Measurements from ENCODE around the gene LAMC3. TPM values are rescaled to one million over a fixed set of nuclear protein-coding genes. Genes with fewer than 3 reads are reported as not detected.

Gene LAMC3
- total RNA-seq, 1 donor from 2014 or later: 26.4 TPM

- Histone ChIP-seq H3K9me3 (no peaks in the 10 kb centered on the region), H3K36me3 (no peaks in the 10 kb centered on the region), H3K27me3 (ENCODE audit: low read depth) (peaks cover 31% of the 10 kb centered on the region), H3K4me3 (no peak overlapping the region), H3K4me1 (no peaks in the 10 kb centered on the region), H3K27ac (no peak overlapping the region)
- no peak for ATAC-seq
- no peak for DNase-seq
- intact Hi-C loops (cut with DNase I): no loop called here
- TF ChIP-seq CTCF (IDR thresholded peaks at IDR 0.05): no peak
Measured at GRCh38 chr9:130973686-130974281, 35.2 kb upstream of the LAMC3 start.

- H3K27me3 ChIP-seq (ENCODE audit: low read depth): peaks cover 31% of the 10 kb centered on the region
- H3K27ac ChIP-seq: no peak overlapping the region
- ATAC-seq (no peak), DNase-seq (no peak)
- no peaks in the 10 kb centered on the region for H3K4me1 ChIP-seq
- TF ChIP-seq CTCF (IDR thresholded peaks at IDR 0.05): no peak
- H3K9me3 ChIP-seq: no peaks in the 10 kb centered on the region
- no peaks in the 10 kb centered on the region for H3K36me3 ChIP-seq
- H3K4me3 ChIP-seq: no peak overlapping the region
- intact Hi-C loops (cut with DNase I): no loop called here
Measured at GRCh38 chr9:130974697-130975096, 34.3 kb upstream of the LAMC3 start.

- Histone ChIP-seq H3K4me3 (no peak overlapping the region), H3K27ac (no peak overlapping the region), H3K9me3 (no peaks in the 10 kb centered on the region), H3K4me1 (no peaks in the 10 kb centered on the region), H3K36me3 (no peaks in the 10 kb centered on the region), H3K27me3 (ENCODE audit: low read depth) (peaks cover 35% of the 10 kb centered on the region)
- no peak for ATAC-seq
- intact Hi-C loops (cut with DNase I): no loop called here
- no peak for TF ChIP-seq CTCF (IDR thresholded peaks at IDR 0.05)
- DNase-seq: no peak
Measured at GRCh38 chr9:130975156-130975555, 33.8 kb upstream of the LAMC3 start.

GRCh38 chr9:130975932-130976841 is 32.8 kb upstream of the LAMC3 start:
- H3K27me3 ChIP-seq (ENCODE audit: low read depth): peaks cover 38% of the 10 kb centered on the region
- no peaks in the 10 kb centered on the region for H3K36me3 ChIP-seq
- no peak overlapping the region for H3K4me3 ChIP-seq
- DNase-seq: no peak
- no peak for ATAC-seq
- H3K9me3 ChIP-seq: no peaks in the 10 kb centered on the region
- H3K27ac ChIP-seq: no peak overlapping the region
- intact Hi-C loops (cut with DNase I): no loop called here
- no peaks in the 10 kb centered on the region for H3K4me1 ChIP-seq
- no peak for TF ChIP-seq CTCF (IDR thresholded peaks at IDR 0.05)

GRCh38 chr9:130977811-130978221 is 31.2 kb upstream of the LAMC3 start:
- ATAC-seq (no peak), DNase-seq (no peak)
- Histone ChIP-seq H3K27ac (no peak overlapping the region), H3K9me3 (no peaks in the 10 kb centered on the region), H3K4me3 (no peak overlapping the region), H3K4me1 (no peaks in the 10 kb centered on the region), H3K27me3 (ENCODE audit: low read depth) (peaks cover 35% of the 10 kb centered on the region), H3K36me3 (no peaks in the 10 kb centered on the region)
- no peak for TF ChIP-seq CTCF (IDR thresholded peaks at IDR 0.05)
- intact Hi-C loops (cut with DNase I): no loop called here
